HepG2 (cell line): Measurements from ENCODE around the gene SCAMP3. TPM values are rescaled to one million over a fixed set of nuclear protein-coding genes. Genes with fewer than 3 reads are reported as not detected.

ENCODE experiments used
- ATAC-seq: fragments of 200-7000 bp; cut with Tn5 transposase; 3 replicates; pipeline ENCODE4 v1.9.1; 2020; ENCODE audit warnings: mild to moderate bottlenecking, moderate library complexity
- BruUV-seq: library from RNA; stranded (reverse); fragments of 400-500 nt; replicated peaks from 2 replicates; lab custom pipeline; 2021; lab: Mats Ljungman, UMichigan
- CTCF ChIA-PET: fragments of 300-600 bp; formaldehyde crosslinking; extraction: SDS; loops from one replicate; lab custom pipeline; 2021; ENCODE audit warnings: low total read pairs, inconsistent platforms, low intra/inter-chr PET ratio; lab: Yijun Ruan, JAX
- POLR2A ChIA-PET: fragments of 350-600 bp; sonication (Branson Sonifier 250); formaldehyde crosslinking; loops from one replicate; lab custom pipeline; 2020; ENCODE audit warnings: antibody characterized with exemption, inconsistent platforms; lab: Yijun Ruan, JAX
- DNase-seq: peaks from one replicate; pipeline ENCODE4 v3.0.0-alpha.2; 2015; ENCODE audit warnings: low spot score
- FAIRE-seq: peaks from 3 replicates; lab custom pipeline; 2011; peaks lifted over from hg19 to GRCh38; lab: Jason Lieb, UNC
- H2AFZ ChIP-seq: one replicate; pipeline ENCODE4 v1.6.1; 2011; ENCODE audit warnings: low read length, inconsistent platforms
- H3K27ac ChIP-seq: fragments of 300-600 bp; 3 replicates; pipeline ENCODE4 v1.8.0; 2011; ENCODE audit warnings: mixed run types, mild to moderate bottlenecking, mixed read lengths, low read length, inconsistent platforms; ENCODE audit not compliant: insufficient read depth; ENCODE audit errors: extremely low read length
- H3K27me3 ChIP-seq, 2 experiments: fragments of 200-600 bp in 1 of 2; 2 replicates in 1 of 2; 3 replicates in 1 of 2; pipeline versions ENCODE4 v1.6.0 to v1.8.0; 2011; ENCODE audit warnings: low read length in 2 of 2, mild to moderate bottlenecking in 2 of 2, moderate library complexity in 2 of 2, inconsistent platforms in 1 of 2; ENCODE audit not compliant: insufficient read depth in 2 of 2, control insufficient read depth in 1 of 2
- H3K36me3 ChIP-seq, 2 experiments: fragments of 200-600 bp in 1 of 2; replicated peaks in 1 of 2; 2 replicates in 1 of 2; 3 replicates in 1 of 2; pipeline versions ENCODE4 v1.5.1 to v1.8.0; 2011; ENCODE audit warnings: low read length in 2 of 2, inconsistent platforms in 1 of 2; ENCODE audit not compliant: insufficient read depth in 2 of 2, control insufficient read depth in 1 of 2
- H3K4me1 ChIP-seq: 2 replicates; pipeline ENCODE4 v1.5.1; 2012; ENCODE audit warnings: low read length, inconsistent platforms; ENCODE audit not compliant: insufficient read depth
- H3K4me2 ChIP-seq: 2 replicates; pipeline ENCODE4 v1.6.0; 2011; ENCODE audit warnings: low read depth, low read length, inconsistent platforms
- H3K4me3 ChIP-seq, 3 experiments: fragments of 200-600 bp in 1 of 3; sonication (generic), shearing (Covaris generic) in 1 of 3; replicated peaks in 1 of 3; 2 replicates each; pipeline ENCODE4 v1.5.1; 2011 to 2016; ENCODE audit warnings: low read length in 3 of 3, inconsistent platforms in 2 of 3, low read depth in 2 of 3, mild to moderate bottlenecking in 2 of 3, control low read depth in 1 of 3, mixed read lengths in 1 of 3; ENCODE audit not compliant: insufficient read depth in 1 of 3
- H3K79me2 ChIP-seq: one replicate; pipeline ENCODE4 v1.6.1; 2011; ENCODE audit warnings: low read length, inconsistent platforms; ENCODE audit not compliant: insufficient read depth
- H3K9ac ChIP-seq: 2 replicates; pipeline ENCODE4 v1.6.0; 2011; ENCODE audit warnings: mild to moderate bottlenecking, low read depth, low read length, inconsistent platforms; ENCODE audit not compliant: insufficient read depth
- H3K9me3 ChIP-seq: 2 replicates; pipeline ENCODE4 v1.5.1; 2012; ENCODE audit warnings: mild to moderate bottlenecking, low read length
- H4K20me1 ChIP-seq: 2 replicates; pipeline ENCODE4 v1.6.0; 2011; ENCODE audit warnings: inconsistent platforms, mild to moderate bottlenecking, low read length, moderate library complexity; ENCODE audit not compliant: insufficient read depth
- FLYWCH1 ChIP-seq: sonication (generic); formaldehyde crosslinking; IDR thresholded peaks from 2 replicates; pipeline ENCODE4 v1.8.1; 2023; ENCODE audit warnings: mild to moderate bottlenecking, missing genetic modification reagents
- HNRNPL ChIP-seq: fragments of 200-400 bp; formaldehyde crosslinking; IDR thresholded peaks from 2 replicates; pipeline ENCODE4 v1.6.1; 2017; ENCODE audit warnings: mild to moderate bottlenecking, low read depth, low read length
- HOXD1 ChIP-seq: sonication (generic); formaldehyde crosslinking; IDR thresholded peaks from 2 replicates; pipeline ENCODE4 v1.5.0; 2020; ENCODE audit warnings: missing genetic modification reagents
- MEIS1 ChIP-seq: sonication (generic); formaldehyde crosslinking; IDR thresholded peaks from 2 replicates; pipeline ENCODE4 v1.9.0; 2021; ENCODE audit warnings: mild to moderate bottlenecking, missing genetic modification reagents, moderate library complexity, borderline replicate concordance
- MLLT10 ChIP-seq: sonication (generic); formaldehyde crosslinking; IDR thresholded peaks from 2 replicates; pipeline ENCODE4 v1.4.0; 2020; ENCODE audit warnings: missing genetic modification reagents
- NAIF1 ChIP-seq: sonication (generic); formaldehyde crosslinking; IDR thresholded peaks from 2 replicates; pipeline ENCODE4 v1.5.0; 2020; ENCODE audit warnings: mild to moderate bottlenecking, missing genetic modification reagents, borderline replicate concordance
- NR2F6 ChIP-seq, 2 experiments: IDR thresholded peaks; 2 replicates each; pipeline ENCODE4 v1.6.1; 2016; ENCODE audit warnings: antibody characterized with exemption in 1 of 2, mild to moderate bottlenecking in 1 of 2
- PITX1 ChIP-seq: sonication (generic); formaldehyde crosslinking; IDR thresholded peaks from 2 replicates; pipeline ENCODE4 v1.5.1; 2020; ENCODE audit warnings: mild to moderate bottlenecking, missing genetic modification reagents
- RFX3 ChIP-seq: IDR thresholded peaks from 2 replicates; pipeline ENCODE4 v1.6.1; 2016; ENCODE audit warnings: missing biosample characterization, missing genetic modification reagents
- SCMH1 ChIP-seq: sonication (generic); formaldehyde crosslinking; IDR thresholded peaks from 2 replicates; pipeline ENCODE4 v1.9.0; 2021; ENCODE audit warnings: missing genetic modification reagents, mild to moderate bottlenecking, borderline replicate concordance
- SYNCRIP ChIP-seq: fragments of 200-400 bp; formaldehyde crosslinking; IDR thresholded peaks from 2 replicates; pipeline ENCODE4 v1.6.1; 2018; ENCODE audit warnings: mild to moderate bottlenecking, low read depth, low read length; ENCODE audit not compliant: insufficient read depth
- ZNF496 ChIP-seq: sonication (generic); formaldehyde crosslinking; IDR thresholded peaks from 2 replicates; pipeline ENCODE4 v1.8.1; 2023; ENCODE audit warnings: mild to moderate bottlenecking, moderate library complexity, missing genetic modification reagents; ENCODE audit not compliant: insufficient replicate concordance
- ZNF619 ChIP-seq: sonication (generic); formaldehyde crosslinking; IDR thresholded peaks from 2 replicates; pipeline ENCODE4 v1.4.0; 2020; ENCODE audit warnings: mild to moderate bottlenecking, missing genetic modification reagents
- WGBS: methylation state at CpG from one replicate; pipeline ENCODE4 v1.1.6; 2017; ENCODE audit warnings: low lambda C conversion rate; 5-methylcytosine and 5-hydroxymethylcytosine counted together
- in situ Hi-C: cut with HindIII; loops from 2 replicates; pipeline ENCODE4 v1.10.0; 2017; ENCODE audit warnings: low pct_unique_long_range_greater_than_20kb; ENCODE audit not compliant: extremely low pct_ligation_motif_present
- intact Hi-C: fragments of 100-400 bp; cut with micrococcal nuclease; formaldehyde crosslinking; loops from one replicate; pipeline ENCODE4 v1.10.0; 2022; ENCODE audit not compliant: unreplicated experiment
- polyA plus RNA-seq, 8 experiments: library from polyadenylated mRNA; depleted of rRNA in 3 of 8; stranded (reverse) in 7 of 8; unstranded in 1 of 8; fragments of >200 nt; fragmentation: Illumina TruSeq in 4 of 8; extraction: Trizol in 4 of 8; gene quantifications; 2 replicates each; pipeline versions ENCODE4 v1.2.1 to v1.2.3, GENCODE V29; 2011 to 2016; ENCODE audit warnings: low read depth in 4 of 8, missing spikeins in 1 of 8, mixed read lengths in 1 of 8; ENCODE audit not compliant: insufficient read depth in 1 of 8
- total RNA-seq, 5 experiments: library from RNA; depleted of rRNA; stranded (reverse); fragments of >200 nt; fragmentation: Illumina TruSeq; extraction: Trizol; gene quantifications; 2 replicates each; pipeline ENCODE4 v1.2.3, GENCODE V29; 2016; ENCODE audit warnings: low read depth in 1 of 5
- TF ChIP-seq, protein P1 (sequence below): sonication (generic); formaldehyde crosslinking; conservative IDR thresholded peaks from 2 replicates; pipeline ENCODE4 v1.8.0; 2022; ENCODE audit warnings: mild to moderate bottlenecking, moderate library complexity, missing genetic modification reagents
- TF ChIP-seq, protein P2 (sequence below): IDR thresholded peaks from 2 replicates; pipeline ENCODE4 v1.6.1; 2012; ENCODE audit warnings: low read depth, low read length, improper control_type of control experiment
- TF ChIP-seq, protein P3 (sequence below): sonication (generic); formaldehyde crosslinking; IDR thresholded peaks from 2 replicates; pipeline ENCODE4 v1.4.0; 2020; ENCODE audit warnings: missing genetic modification reagents, borderline replicate concordance
- TF ChIP-seq, protein P4 (sequence below): sonication (generic); formaldehyde crosslinking; IDR thresholded peaks from 2 replicates; pipeline ENCODE4 v1.8.1; 2023; ENCODE audit warnings: missing genetic modification reagents, mild to moderate bottlenecking, borderline replicate concordance

Gene SCAMP3
- total and polyA plus RNA-seq, 2 of the 13 experiments (the other 11 are each of a cell fraction or from before 2014, with no cell fraction given): 46.8 to 83.3 TPM

DNA sequence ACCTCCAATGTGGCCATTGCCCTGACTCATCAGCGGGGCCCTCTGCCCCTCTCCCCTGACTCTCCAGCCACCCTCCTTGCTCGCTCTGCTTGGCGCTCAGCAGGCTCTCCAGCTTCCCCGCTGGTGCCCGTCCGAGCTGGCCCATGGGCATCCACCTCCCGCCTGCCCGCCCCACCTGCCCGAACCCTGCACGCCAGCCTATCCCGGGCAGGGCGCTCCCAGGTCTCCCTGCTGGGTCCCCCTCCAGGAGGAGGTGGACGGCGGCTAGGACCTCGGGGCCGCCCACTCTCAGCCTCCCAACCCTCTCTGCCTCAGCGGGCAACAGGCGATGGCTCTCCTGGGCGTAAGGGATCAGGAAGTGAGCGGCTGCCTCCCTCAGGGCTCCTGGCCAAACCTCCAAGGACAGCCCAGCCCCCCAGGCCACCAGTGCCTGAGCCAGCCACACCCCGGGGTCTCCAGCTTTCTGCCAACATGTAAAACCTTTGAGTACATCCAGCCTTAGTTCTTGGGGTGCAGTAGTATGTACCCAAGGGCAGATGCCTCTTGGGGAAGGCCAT, 25.9 kb upstream of the SCAMP3 start (continued):
- TF ChIP-seq, protein P1, sequence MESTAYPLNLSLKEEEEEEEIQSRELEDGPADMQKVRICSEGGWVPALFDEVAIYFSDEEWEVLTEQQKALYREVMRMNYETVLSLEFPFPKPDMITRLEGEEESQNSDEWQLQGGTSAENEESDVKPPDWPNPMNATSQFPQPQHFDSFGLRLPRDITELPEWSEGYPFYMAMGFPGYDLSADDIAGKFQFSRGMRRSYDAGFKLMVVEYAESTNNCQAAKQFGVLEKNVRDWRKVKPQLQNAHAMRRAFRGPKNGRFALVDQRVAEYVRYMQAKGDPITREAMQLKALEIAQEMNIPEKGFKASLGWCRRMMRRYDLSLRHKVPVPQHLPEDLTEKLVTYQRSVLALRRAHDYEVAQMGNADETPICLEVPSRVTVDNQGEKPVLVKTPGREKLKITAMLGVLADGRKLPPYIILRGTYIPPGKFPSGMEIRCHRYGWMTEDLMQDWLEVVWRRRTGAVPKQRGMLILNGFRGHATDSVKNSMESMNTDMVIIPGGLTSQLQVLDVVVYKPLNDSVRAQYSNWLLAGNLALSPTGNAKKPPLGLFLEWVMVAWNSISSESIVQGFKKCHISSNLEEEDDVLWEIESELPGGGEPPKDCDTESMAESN: no peak
- TF ChIP-seq SCMH1 (no peak), MLLT10 (CRISPR knock-in tag) (no peak), ZNF619 (CRISPR knock-in tag) (no peak), SYNCRIP (no peak), NR2F6 (IDR thresholded peaks at IDR 0.05) (no peak), NR2F6 (CRISPR knock-in tag; IDR thresholded peaks at IDR 0.05) (no peak)
- TF ChIP-seq, all 625 proteins: peak for 6

DNA sequence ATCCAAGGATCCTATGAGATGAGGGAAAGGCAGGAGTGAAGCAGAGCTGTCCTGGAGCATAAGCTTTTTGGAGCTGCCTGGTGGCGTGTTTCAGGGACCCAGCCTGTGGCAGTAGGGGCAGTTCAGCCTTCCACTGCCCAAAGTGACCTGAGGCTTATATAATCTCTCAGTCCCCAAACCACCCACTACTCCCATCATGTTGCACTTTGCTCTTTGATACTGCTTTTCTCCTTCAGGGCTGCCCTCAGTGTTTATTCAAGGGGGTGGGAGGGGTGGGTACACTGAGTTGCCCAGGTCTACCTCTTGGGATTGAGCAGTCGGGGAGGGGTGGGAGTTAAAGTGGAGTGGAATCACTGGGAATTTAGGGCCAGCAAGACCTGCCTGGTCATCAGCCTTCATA, 24.4 kb upstream of the SCAMP3 start:
- Histone ChIP-seq H3K4me2 (peak overlapping the region; percentile 62), H3K27me3 (no peaks in the 10 kb centered on the region), H4K20me1 (no peaks in the 10 kb centered on the region), H3K9ac (no peak overlapping the region), H3K36me3 (peaks cover 0 to 2% of the 10 kb centered on the region in 2 experiments; a peak in 1 of 5 replicates), H3K79me2 (no peaks in the 10 kb centered on the region), H2AFZ (no peak overlapping the region), H3K27ac (peak overlapping the region; percentile 73), H3K4me1 (peaks cover 40% of the 10 kb centered on the region), H3K9me3 (no peaks in the 10 kb centered on the region), H3K4me3 (peak overlapping the region in 1 of 3 experiments; percentile 12; a peak in 1 of 6 replicates)
- peak; percentile 61 for ATAC-seq
- FAIRE-seq: peak; percentile 81
- POLR2A ChIA-PET: interaction anchor here (1.0 to 2.3 kb wide), 6 partner anchors 14 to 37 kb away, joined by 3 to 21 read pairs (median 10); partner anchors contain the start of genes CLK2, FDPS, PKLR and SCAMP3
- intact Hi-C loops: no loop called here
- peak; percentile 62 for DNase-seq
- whole genome bisulfite sequencing: 24% methylated on average over 1 of the region's 2 CpGs
- CTCF ChIA-PET: no interaction called here
- BruUV-seq: no TSS peak
- in situ Hi-C loops: no loop called here
- TF ChIP-seq, protein P2, sequence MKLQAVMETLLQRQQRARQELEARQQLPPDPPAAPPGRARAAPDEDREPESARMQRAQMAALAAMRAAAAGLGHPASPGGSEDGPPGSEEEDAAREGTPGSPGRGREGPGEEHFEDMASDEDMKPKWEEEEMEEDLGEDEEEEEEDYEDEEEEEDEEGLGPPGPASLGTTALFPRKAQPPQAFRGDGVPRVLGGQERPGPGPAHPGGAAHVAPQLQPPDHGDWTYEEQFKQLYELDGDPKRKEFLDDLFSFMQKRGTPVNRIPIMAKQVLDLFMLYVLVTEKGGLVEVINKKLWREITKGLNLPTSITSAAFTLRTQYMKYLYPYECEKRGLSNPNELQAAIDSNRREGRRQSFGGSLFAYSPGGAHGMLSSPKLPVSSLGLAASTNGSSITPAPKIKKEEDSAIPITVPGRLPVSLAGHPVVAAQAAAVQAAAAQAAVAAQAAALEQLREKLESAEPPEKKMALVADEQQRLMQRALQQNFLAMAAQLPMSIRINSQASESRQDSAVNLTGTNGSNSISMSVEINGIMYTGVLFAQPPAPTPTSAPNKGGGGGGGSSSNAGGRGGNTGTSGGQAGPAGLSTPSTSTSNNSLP: no peak
- no peak for TF ChIP-seq NAIF1 (CRISPR knock-in tag)
- TF ChIP-seq FLYWCH1 (CRISPR knock-in tag): no peak
- TF ChIP-seq, protein P3, sequence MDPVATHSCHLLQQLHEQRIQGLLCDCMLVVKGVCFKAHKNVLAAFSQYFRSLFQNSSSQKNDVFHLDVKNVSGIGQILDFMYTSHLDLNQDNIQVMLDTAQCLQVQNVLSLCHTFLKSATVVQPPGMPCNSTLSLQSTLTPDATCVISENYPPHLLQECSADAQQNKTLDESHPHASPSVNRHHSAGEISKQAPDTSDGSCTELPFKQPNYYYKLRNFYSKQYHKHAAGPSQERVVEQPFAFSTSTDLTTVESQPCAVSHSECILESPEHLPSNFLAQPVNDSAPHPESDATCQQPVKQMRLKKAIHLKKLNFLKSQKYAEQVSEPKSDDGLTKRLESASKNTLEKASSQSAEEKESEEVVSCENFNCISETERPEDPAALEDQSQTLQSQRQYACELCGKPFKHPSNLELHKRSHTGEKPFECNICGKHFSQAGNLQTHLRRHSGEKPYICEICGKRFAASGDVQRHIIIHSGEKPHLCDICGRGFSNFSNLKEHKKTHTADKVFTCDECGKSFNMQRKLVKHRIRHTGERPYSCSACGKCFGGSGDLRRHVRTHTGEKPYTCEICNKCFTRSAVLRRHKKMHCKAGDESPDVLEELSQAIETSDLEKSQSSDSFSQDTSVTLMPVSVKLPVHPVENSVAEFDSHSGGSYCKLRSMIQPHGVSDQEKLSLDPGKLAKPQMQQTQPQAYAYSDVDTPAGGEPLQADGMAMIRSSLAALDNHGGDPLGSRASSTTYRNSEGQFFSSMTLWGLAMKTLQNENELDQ: no peak
- TF ChIP-seq, protein P4, sequence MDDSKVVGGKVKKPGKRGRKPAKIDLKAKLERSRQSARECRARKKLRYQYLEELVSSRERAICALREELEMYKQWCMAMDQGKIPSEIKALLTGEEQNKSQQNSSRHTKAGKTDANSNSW (CRISPR knock-in tag): no peak
- TF ChIP-seq HNRNPL: no peak
- no peak for TF ChIP-seq ZNF496 (CRISPR knock-in tag)
- TF ChIP-seq MEIS1: no peak
- no peak for TF ChIP-seq RFX3 (CRISPR knock-in tag)
- no peak; the same call in 1 of the 2 replicates for TF ChIP-seq PITX1
- TF ChIP-seq HOXD1 (CRISPR knock-in tag): no peak
